Transverse colon (tissue), 4 donors: Measurements from ENCODE around the gene FARP1. TPM values are rescaled to one million over a fixed set of nuclear protein-coding genes. Genes with fewer than 3 reads are reported as not detected.

Experiments
- DNase-seq: peaks from one replicate; pipeline ENCODE4 v3.0.0-alpha.2; 2019
- H3K27ac ChIP-seq, 4 donors: fragments of 200-600 bp; sonication (generic); 2 replicates each; pipeline ENCODE4 v1.5.1; 2016 to 2018; ENCODE audit warnings: inconsistent platforms in 4 of 4
- H3K27me3 ChIP-seq: fragments of 200-600 bp; sonication (generic); 2 replicates; pipeline ENCODE4 v1.5.1; 2017; ENCODE audit warnings: inconsistent platforms
- H3K36me3 ChIP-seq, 4 donors: fragments of 200-600 bp; sonication (generic); 2 replicates each; pipeline ENCODE4 v1.5.1; 2017 to 2019; ENCODE audit warnings: inconsistent platforms in 4 of 4
- H3K4me1 ChIP-seq, 4 donors: fragments of 200-600 bp; sonication (generic); 2 replicates each; pipeline ENCODE4 v1.5.1; 2017 to 2020; ENCODE audit warnings: inconsistent platforms in 4 of 4
- H3K4me3 ChIP-seq, 4 donors: fragments of 200-600 bp; sonication (generic); 1 replicate in 1 of 4; 2 replicates in 3 of 4; pipeline versions ENCODE4 v1.5.1 to v1.6.1; 2017 to 2019; ENCODE audit warnings: inconsistent platforms in 4 of 4
- H3K9me3 ChIP-seq, 2 donors: fragments of 200-600 bp; sonication (generic); 2 replicates each; pipeline ENCODE4 v1.5.1; 2017 to 2019; ENCODE audit warnings: inconsistent platforms in 2 of 2
- CTCF ChIP-seq, 5 experiments: fragments of 200-600 bp in 3 of 5; fragments of 450-650 bp in 2 of 5; sonication (generic) in 3 of 5; IDR thresholded peaks; 1 replicate in 2 of 5; 2 replicates in 3 of 5; pipeline ENCODE4 v1.5.1; 2016 to 2017; ENCODE audit warnings: antibody characterized with exemption in 5 of 5, inconsistent platforms in 3 of 5, mild to moderate bottlenecking in 2 of 5, moderate library complexity in 1 of 5
- EP300 ChIP-seq: sonication (generic); formaldehyde crosslinking; IDR thresholded peaks from one replicate; pipeline ENCODE4 v1.6.1; 2017; ENCODE audit warnings: antibody characterized with exemption, low read depth
- POLR2A ChIP-seq: fragments of 450-650 bp; IDR thresholded peaks from one replicate; pipeline ENCODE4 v1.6.1; 2016; ENCODE audit warnings: antibody characterized with exemption, mild to moderate bottlenecking, moderate library complexity
- POLR2AphosphoS5 ChIP-seq, 3 donors: sonication (generic); formaldehyde crosslinking; IDR thresholded peaks; one replicate each; pipeline ENCODE4 v1.6.1; 2016; ENCODE audit warnings: antibody characterized with exemption in 3 of 3
- WGBS, 2 donors: methylation state at CpG; one replicate each; pipeline ENCODE4 v1.1.5; 2018; ENCODE audit warnings: low coverage in 1 of 2; 5-methylcytosine and 5-hydroxymethylcytosine counted together
- in situ Hi-C, 4 donors: fragments of 200-750 bp; cut with MboI; loops; one replicate each; pipeline versions ENCODE4 v1.15.0 to v1.15.1; 2017; ENCODE audit warnings: low sequenced_read_pairs in 3 of 4, low pct_ligation_motif_present in 1 of 4, low pct_unique_long_range_greater_than_20kb in 1 of 4
- intact Hi-C: fragments of 100-400 bp; cut with DNase I; formaldehyde crosslinking; loops from one replicate; pipeline ENCODE4 v1.15.1; 2023; ENCODE audit warnings: low total_unique reads
- total RNA-seq, 4 donors: library from RNA; depleted of rRNA; stranded (reverse); fragments of >200 nt; gene quantifications; one replicate each; pipeline ENCODE4 v1.1.0, GENCODE V29; 2016

FARP1 gene
- total RNA-seq, 4 donors from 2014 or later = 32.8 to 41.8 (median 38.3) TPM

GRCh38 chr13:98123176-98123575 lies 19.7 kb upstream of the FARP1 start:
- TF ChIP-seq EP300 (no peak), CTCF (IDR thresholded peaks at IDR 0.05) (no peak), POLR2A (no peak)
- intact Hi-C loops = no loop called here
- Histone ChIP-seq H3K4me1 (no peaks in the 10 kb centered on the region), H3K27me3 (no peaks in the 10 kb centered on the region), H3K9me3 (no peaks in the 10 kb centered on the region), H3K4me3 (no peak overlapping the region), H3K36me3 (no peaks in the 10 kb centered on the region), H3K27ac (no peak overlapping the region)
- no peak for DNase-seq
- in situ Hi-C loops = no loop called here
- WGBS, 2 donors = 65% methylated on average over 1 of the region's 1 CpG; no CpG with 5 or more reads in 1 of the 2 donors

GRCh38 chr13:98129059-98129746 lies 13.7 kb upstream of the FARP1 start:
- Histone ChIP-seq H3K27me3 (no peaks in the 10 kb centered on the region), H3K27ac (no peak overlapping the region), H3K9me3 (no peaks in the 10 kb centered on the region), H3K4me1 (no peaks in the 10 kb centered on the region), H3K36me3 (no peaks in the 10 kb centered on the region), H3K4me3 (no peak overlapping the region)
- no peak for DNase-seq
- intact Hi-C loops (no loop called here), in situ Hi-C loops (loop anchor here in 3 of 4 donors (25.0 kb wide), 3 partner anchors 258 to 283 kb away; no protein-coding TSS in a partner anchor)
- TF ChIP-seq POLR2A (no peak), POLR2AphosphoS5 (IDR thresholded peaks at IDR 0.05) (no peak), EP300 (no peak), CTCF (IDR thresholded peaks at IDR 0.05) (no peak)
- 89 to 94% methylated on average over 4 to 5 of the region's 5 CpGs for WGBS, 2 donors

GRCh38 chr13:98133946-98134345 lies 8.9 kb upstream of the FARP1 start:
- Histone ChIP-seq H3K36me3 (no peaks in the 10 kb centered on the region), H3K27me3 (no peaks in the 10 kb centered on the region), H3K9me3 (no peaks in the 10 kb centered on the region), H3K4me3 (no peak overlapping the region), H3K27ac (no peak overlapping the region), H3K4me1 (no peaks in the 10 kb centered on the region)
- in situ Hi-C loops (loop anchor here in 3 of 4 donors (25.0 kb wide), 3 partner anchors 253 to 278 kb away; no protein-coding TSS in a partner anchor), intact Hi-C loops (no loop called here)
- no peak for TF ChIP-seq POLR2A
- TF ChIP-seq EP300 = no peak
- TF ChIP-seq CTCF (IDR thresholded peaks at IDR 0.05) = no peak
- TF ChIP-seq POLR2AphosphoS5 (IDR thresholded peaks at IDR 0.05) = no peak
- 13 to 60% methylated on average over 1 to 3 of the region's 3 CpGs for WGBS, 2 donors
- DNase-seq = no peak

GRCh38 chr13:98134901-98135300 lies 8.0 kb upstream of the FARP1 start:
- no peaks in the 10 kb centered on the region for H3K27me3 ChIP-seq
- in situ Hi-C loops = loop anchor here in 3 of 4 donors (25.0 kb wide), 3 partner anchors 252 to 277 kb away; no protein-coding TSS in a partner anchor
- intact Hi-C loops = no loop called here
- no peaks in the 10 kb centered on the region for H3K9me3 ChIP-seq
- H3K27ac ChIP-seq = no peak overlapping the region
- DNase-seq = no peak
- no peak for TF ChIP-seq POLR2A
- no peak for TF ChIP-seq CTCF (IDR thresholded peaks at IDR 0.05)
- TF ChIP-seq EP300 = no peak
- no peak for TF ChIP-seq POLR2AphosphoS5 (IDR thresholded peaks at IDR 0.05)
- 92 to 100% methylated on average over 1 of the region's 1 CpG for WGBS, 2 donors
- no peaks in the 10 kb centered on the region for H3K4me1 ChIP-seq
- H3K4me3 ChIP-seq = no peak overlapping the region
- no peaks in the 10 kb centered on the region for H3K36me3 ChIP-seq
